Endothelial cell of umbilical vein (primary cell): ENCODE data around the gene TMEM131. TPM values are rescaled to one million over a fixed set of nuclear protein-coding genes. Genes with fewer than 3 reads are reported as not detected.

Experiments
- BruUV-seq: library from RNA; stranded (reverse); fragments of 400-500 nt; replicated peaks from 2 replicates; lab custom pipeline; 2021; lab: Mats Ljungman, UMichigan
- CTCF ChIA-PET: fragments of 300-600, 350-600 bp; sonication (Branson Sonifier 250); formaldehyde crosslinking; loops from one replicate; lab custom pipeline; 2021; ENCODE audit warnings: antibody characterized with exemption, inconsistent platforms; lab: Charles Lee
- POLR2A ChIA-PET: fragments of 300-600, 350-600 bp; sonication (Branson Sonifier 250); formaldehyde crosslinking; loops from one replicate; lab custom pipeline; 2021; ENCODE audit warnings: antibody characterized with exemption, inconsistent platforms; lab: Charles Lee
- DNase-seq: peaks from one replicate; pipeline ENCODE4 v3.0.0-alpha.2; 2011; ENCODE audit warnings: low read depth, low spot score
- FAIRE-seq: peaks from 2 replicates; lab custom pipeline; 2011; peaks lifted over from hg19 to GRCh38; lab: Jason Lieb, UNC
- H2AFZ ChIP-seq: 2 replicates; pipeline ENCODE4 v1.6.0; 2012; ENCODE audit warnings: low read depth, low read length, control low read depth, inconsistent platforms
- H3K27ac ChIP-seq: 2 replicates; pipeline ENCODE4 v1.5.1; 2011; ENCODE audit warnings: low read depth, mild to moderate bottlenecking, control low read depth, low read length, moderate library complexity; ENCODE audit not compliant: insufficient read depth
- H3K27me3 ChIP-seq, 2 experiments: 2 replicates each; pipeline versions ENCODE4 v1.6.0 to v1.6.1; 2011; ENCODE audit warnings: low read length in 2 of 2, mixed read lengths in 1 of 2; ENCODE audit not compliant: control insufficient read depth in 2 of 2, insufficient read depth in 2 of 2
- H3K36me3 ChIP-seq, 2 experiments: 2 replicates in 1 of 2; 3 replicates in 1 of 2; pipeline ENCODE4 v1.5.1; 2011; ENCODE audit warnings: low read length in 2 of 2, mild to moderate bottlenecking in 1 of 2, moderate library complexity in 1 of 2; ENCODE audit not compliant: control insufficient read depth in 2 of 2, insufficient read depth in 2 of 2; ENCODE audit errors: extremely low read depth in 1 of 2
- H3K4me1 ChIP-seq: 3 replicates; pipeline ENCODE4 v1.5.1; 2011; ENCODE audit warnings: mild to moderate bottlenecking, low read length; ENCODE audit not compliant: control insufficient read depth, insufficient read depth; ENCODE audit errors: extremely low read depth
- H3K4me2 ChIP-seq: 2 replicates; pipeline ENCODE4 v1.6.1; 2011; ENCODE audit warnings: low read length, control low read depth, mixed read lengths; ENCODE audit not compliant: insufficient read depth
- H3K4me3 ChIP-seq, 3 experiments: fragments of 200-600 bp in 1 of 3; sonication (generic), shearing (Covaris generic) in 1 of 3; replicated peaks in 1 of 3; 2 replicates each; pipeline ENCODE4 v1.5.1; 2011 to 2016; ENCODE audit warnings: control low read depth in 3 of 3, low read length in 3 of 3, mild to moderate bottlenecking in 2 of 3, inconsistent platforms in 1 of 3, low read depth in 1 of 3, moderate library complexity in 1 of 3; ENCODE audit not compliant: insufficient read depth in 1 of 3
- H3K79me2 ChIP-seq: 2 replicates; pipeline ENCODE4 v1.6.0; 2012; ENCODE audit warnings: low read length, inconsistent platforms; ENCODE audit not compliant: control insufficient read depth, insufficient read depth
- H3K9ac ChIP-seq: replicated peaks from 2 replicates; pipeline ENCODE3; 2011; ENCODE audit warnings: low read length, control low read depth; ENCODE audit not compliant: insufficient read depth; ENCODE audit errors: extremely low read depth
- H3K9me1 ChIP-seq: replicated peaks from 3 replicates; pipeline ENCODE4 v1.6.0; 2011; ENCODE audit warnings: mild to moderate bottlenecking, low read length; ENCODE audit not compliant: control insufficient read depth, insufficient read depth; ENCODE audit errors: extremely low read depth
- H3K9me3 ChIP-seq: replicated peaks from 2 replicates; pipeline ENCODE4 v1.5.1; 2012; ENCODE audit warnings: low read length, inconsistent platforms; ENCODE audit not compliant: control insufficient read depth, insufficient read depth
- H4K20me1 ChIP-seq: replicated peaks from 2 replicates; pipeline ENCODE3; 2011; ENCODE audit warnings: mild to moderate bottlenecking, low read length; ENCODE audit not compliant: control insufficient read depth, insufficient read depth; ENCODE audit errors: extremely low read depth
- EZH2 ChIP-seq: IDR thresholded peaks from 2 replicates; pipeline ENCODE4 v1.6.1; 2012; ENCODE audit warnings: borderline replicate concordance, low read depth, mild to moderate bottlenecking, moderate library complexity, low read length, inconsistent platforms; ENCODE audit not compliant: severe bottlenecking
- FOS ChIP-seq: IDR thresholded peaks from 2 replicates; pipeline ENCODE4 v1.6.1; 2011; ENCODE audit warnings: mild to moderate bottlenecking, low read length, moderate library complexity, borderline replicate concordance; ENCODE audit not compliant: insufficient read depth
- GATA2 ChIP-seq: IDR thresholded peaks from 2 replicates; pipeline ENCODE4 v1.7.0; 2011; ENCODE audit warnings: low read depth, mild to moderate bottlenecking, moderate library complexity, mixed read lengths, low read length; ENCODE audit not compliant: insufficient read length, insufficient read depth
- JUN ChIP-seq: IDR thresholded peaks from 2 replicates; pipeline ENCODE4 v1.6.1; 2011; ENCODE audit warnings: borderline replicate concordance, low read depth; ENCODE audit not compliant: insufficient read length, insufficient read depth
- MYC ChIP-seq: IDR thresholded peaks from one replicate; pipeline ENCODE4 v1.6.1; 2011; ENCODE audit warnings: mild to moderate bottlenecking, low read depth, low read length
- POLR2A ChIP-seq: IDR thresholded peaks from 2 replicates; pipeline ENCODE4 v1.6.1; 2012; ENCODE audit warnings: low read depth, mild to moderate bottlenecking, control low read depth, low read length
- POLR2AphosphoS5 ChIP-seq: IDR thresholded peaks from 2 replicates; pipeline ENCODE4 v1.6.1; 2012; ENCODE audit warnings: low read depth, mild to moderate bottlenecking, control low read depth, low read length, moderate library complexity; ENCODE audit not compliant: insufficient read depth
- dilution Hi-C: fragments of 300-500 bp; cut with MboI; formaldehyde crosslinking; loops from one replicate; pipeline ENCODE4 v1.15.0; 2019; ENCODE audit warnings: low sequenced_read_pairs; ENCODE audit not compliant: extremely low pct_ligation_motif_present
- intact Hi-C: fragments of 100-400 bp; cut with micrococcal nuclease; formaldehyde crosslinking; loops from one replicate; pipeline ENCODE4 v1.10.0; 2022
- polyA plus RNA-seq, 4 experiments: library from polyadenylated mRNA; depleted of rRNA in 3 of 4; stranded (reverse) in 3 of 4; unstranded in 1 of 4; fragments of >200 nt; gene quantifications; 2 replicates each; pipeline versions ENCODE4 v1.2.1 to v1.2.3, GENCODE V29; 2011 to 2012; ENCODE audit warnings: missing spikeins in 1 of 4
- total RNA-seq: library from RNA; stranded (reverse); gene quantifications from 2 replicates; pipeline ENCODE4 v1.2.3, GENCODE V29; 2021
- TF ChIP-seq, protein P1 (sequence below): IDR thresholded peaks from 2 replicates; pipeline ENCODE4 v1.6.1; 2011; ENCODE audit not compliant: insufficient read depth, insufficient read length
- TF ChIP-seq, protein P2 (sequence below), 2 donors: IDR thresholded peaks; 1 replicate in 1 of 2; 2 replicates in 1 of 2; pipeline ENCODE4 v1.5.1; 2011; ENCODE audit warnings: low read length in 2 of 2, mild to moderate bottlenecking in 2 of 2, moderate library complexity in 2 of 2, control low read depth in 1 of 2, inconsistent platforms in 1 of 2, low read depth in 1 of 2; ENCODE audit not compliant: insufficient read depth in 1 of 2; ENCODE audit errors: extremely low read depth in 1 of 2

The TMEM131 gene
- total and polyA plus RNA-seq, 2 donors (not counting 3 experiments of a cell fraction or from before 2014, with no cell fraction given): 12.2 to 28.6 TPM

DNA sequence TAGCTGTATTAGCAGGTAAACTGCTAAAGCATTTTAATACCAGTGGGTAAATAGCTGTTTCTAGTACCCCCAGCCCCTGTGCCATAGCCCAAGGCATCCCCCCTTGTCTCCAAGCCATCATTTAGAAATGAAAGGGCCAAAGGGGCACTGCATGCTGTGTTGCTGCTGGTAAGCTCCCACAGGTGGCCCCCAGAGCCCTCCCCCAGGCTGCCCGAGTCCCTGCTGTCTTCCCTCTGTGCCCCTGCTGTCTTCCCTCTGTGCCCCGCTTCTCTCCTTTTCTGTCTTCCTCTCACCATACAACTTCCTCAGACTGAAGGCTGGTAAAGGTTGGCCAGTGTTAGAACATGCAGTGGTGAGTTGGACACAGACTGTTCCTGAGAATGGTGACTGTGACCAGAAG, 240.3 kb downstream of the TMEM131 start:
- intact Hi-C loops: no loop called here
- H2AFZ ChIP-seq: no peak overlapping the region
- no peak for TF ChIP-seq MYC
- H4K20me1 ChIP-seq: no peaks in the 10 kb centered on the region
- no TSS peak for BruUV-seq
- peaks cover 0 to 15% of the 10 kb centered on the region in 2 experiments for H3K36me3 ChIP-seq
- no peak overlapping the region for H3K4me2 ChIP-seq
- FAIRE-seq: no peak
- ChIA-PET POLR2A (no interaction called here), CTCF (no interaction called here)
- dilution Hi-C loops: no loop called here
- H3K79me2 ChIP-seq: no peaks in the 10 kb centered on the region
- H3K4me1 ChIP-seq: no peaks in the 10 kb centered on the region
- H3K9me3 ChIP-seq: no peaks in the 10 kb centered on the region
- no peak overlapping the region for H3K9ac ChIP-seq
- H3K27ac ChIP-seq: no peak overlapping the region
- no peaks in the 10 kb centered on the region for H3K9me1 ChIP-seq
- no peak overlapping the region for H3K4me3 ChIP-seq
- DNase-seq: no peak
- H3K27me3 ChIP-seq: no peaks in the 10 kb centered on the region

DNA sequence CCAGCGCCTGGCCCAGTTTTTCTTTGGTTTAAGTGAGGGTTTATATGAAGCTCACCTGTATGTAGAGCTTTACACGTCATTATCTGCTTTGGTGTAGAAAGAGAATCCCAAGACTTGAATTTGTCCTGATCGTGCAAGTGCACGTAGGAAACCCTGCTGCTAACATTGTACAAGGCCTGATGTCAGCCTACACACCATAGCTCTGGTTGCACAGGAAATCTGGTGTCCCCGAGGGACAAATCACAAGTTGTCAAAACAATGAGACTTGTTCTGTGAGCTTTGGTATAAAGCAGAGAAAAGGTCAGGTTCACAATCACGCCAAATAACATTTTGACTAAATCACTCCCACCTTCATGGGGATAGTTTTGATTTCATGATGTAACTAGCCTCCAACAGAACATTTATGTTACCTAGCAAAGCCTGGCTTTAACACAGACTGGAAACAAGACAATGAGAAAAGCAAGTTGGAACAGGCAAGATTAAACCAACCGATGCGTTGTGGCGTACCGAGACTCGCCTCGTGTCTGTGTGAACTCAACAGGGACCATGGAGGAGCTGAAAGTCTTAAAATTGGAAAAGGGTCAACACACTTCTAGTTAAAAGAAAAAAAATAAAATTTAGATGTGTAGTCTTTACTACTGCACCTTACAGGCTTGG, 240.9 kb downstream of the TMEM131 start:
- Histone ChIP-seq H3K9me1 (no peaks in the 10 kb centered on the region), H4K20me1 (no peaks in the 10 kb centered on the region), H3K27ac (no peak overlapping the region), H3K4me3 (no peak overlapping the region), H3K9ac (no peak overlapping the region), H3K79me2 (no peaks in the 10 kb centered on the region), H3K36me3 (peaks cover 0 to 15% of the 10 kb centered on the region in 2 experiments), H3K4me2 (no peak overlapping the region), H2AFZ (no peak overlapping the region), H3K27me3 (no peaks in the 10 kb centered on the region), H3K4me1 (no peaks in the 10 kb centered on the region), H3K9me3 (no peaks in the 10 kb centered on the region)
- CTCF ChIA-PET: interaction anchor here (0.9 kb wide), 1 partner anchor 56 kb away, joined by 3 read pairs; no protein-coding TSS in a partner anchor
- intact Hi-C loops (no loop called here), dilution Hi-C loops (no loop called here)
- BruUV-seq: no TSS peak
- POLR2A ChIA-PET: no interaction called here
- FAIRE-seq: no peak
- TF ChIP-seq, protein P1, sequence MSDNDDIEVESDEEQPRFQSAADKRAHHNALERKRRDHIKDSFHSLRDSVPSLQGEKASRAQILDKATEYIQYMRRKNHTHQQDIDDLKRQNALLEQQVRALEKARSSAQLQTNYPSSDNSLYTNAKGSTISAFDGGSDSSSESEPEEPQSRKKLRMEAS: no peak
- TF ChIP-seq POLR2A (no peak), MYC (no peak), JUN (no peak), EZH2 (no peak), FOS (no peak), GATA2 (no peak), POLR2AphosphoS5 (no peak)
- TF ChIP-seq, protein P2, sequence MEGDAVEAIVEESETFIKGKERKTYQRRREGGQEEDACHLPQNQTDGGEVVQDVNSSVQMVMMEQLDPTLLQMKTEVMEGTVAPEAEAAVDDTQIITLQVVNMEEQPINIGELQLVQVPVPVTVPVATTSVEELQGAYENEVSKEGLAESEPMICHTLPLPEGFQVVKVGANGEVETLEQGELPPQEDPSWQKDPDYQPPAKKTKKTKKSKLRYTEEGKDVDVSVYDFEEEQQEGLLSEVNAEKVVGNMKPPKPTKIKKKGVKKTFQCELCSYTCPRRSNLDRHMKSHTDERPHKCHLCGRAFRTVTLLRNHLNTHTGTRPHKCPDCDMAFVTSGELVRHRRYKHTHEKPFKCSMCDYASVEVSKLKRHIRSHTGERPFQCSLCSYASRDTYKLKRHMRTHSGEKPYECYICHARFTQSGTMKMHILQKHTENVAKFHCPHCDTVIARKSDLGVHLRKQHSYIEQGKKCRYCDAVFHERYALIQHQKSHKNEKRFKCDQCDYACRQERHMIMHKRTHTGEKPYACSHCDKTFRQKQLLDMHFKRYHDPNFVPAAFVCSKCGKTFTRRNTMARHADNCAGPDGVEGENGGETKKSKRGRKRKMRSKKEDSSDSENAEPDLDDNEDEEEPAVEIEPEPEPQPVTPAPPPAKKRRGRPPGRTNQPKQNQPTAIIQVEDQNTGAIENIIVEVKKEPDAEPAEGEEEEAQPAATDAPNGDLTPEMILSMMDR (IDR thresholded peaks at IDR 0.05; ENCODE audit: extremely low read depth in 1 of 2, insufficient read depth in 1 of 2, low read depth in 1 of 2, low read length in 2 of 2): no peak
- no peak for DNase-seq
